Astrocyte (in vitro differentiated cells and primary cell): ENCODE data around the gene ARID5B.

Source experiments
- CTCF ChIP-seq: IDR thresholded peaks from 2 replicates; pipeline ENCODE4 v1.5.1; 2011; ENCODE audit warnings: low read depth, mild to moderate bottlenecking, inconsistent platforms, low read length, moderate library complexity; ENCODE audit not compliant: insufficient read depth
- EZH2 ChIP-seq: IDR thresholded peaks from 2 replicates; pipeline ENCODE4 v1.6.1; 2012; ENCODE audit warnings: mild to moderate bottlenecking, low read length, inconsistent platforms; ENCODE audit not compliant: insufficient read depth

GRCh38 chr10:62085821-62086220 lies 184.3 kb downstream of the ARID5B start:
- TF ChIP-seq EZH2 (no peak), CTCF (no peak)
